Thyroid gland (tissue), 4 donors: ENCODE measurements around the gene SPTY2D1.

Experiments used
- POLR2A ChIP-seq, 2 donors: fragments of 450-650 bp; IDR thresholded peaks; one replicate each; pipeline ENCODE4 v1.6.1; 2017; ENCODE audit warnings: antibody characterized with exemption in 2 of 2, mild to moderate bottlenecking in 2 of 2, moderate library complexity in 1 of 2
- TF ChIP-seq, protein P1 (sequence below), 6 experiments: fragments of 200-600 bp in 3 of 6; fragments of 450-650 bp in 3 of 6; sonication (generic) in 3 of 6; IDR thresholded peaks; one replicate each; pipeline ENCODE4 v1.5.1; 2016 to 2019; ENCODE audit warnings: antibody characterized with exemption in 6 of 6, mild to moderate bottlenecking in 2 of 6, inconsistent platforms in 1 of 6, moderate library complexity in 1 of 6

GRCh38 chr11:18632841-18633240, 1.3 kb downstream of the SPTY2D1 start:
- TF ChIP-seq, protein P1, sequence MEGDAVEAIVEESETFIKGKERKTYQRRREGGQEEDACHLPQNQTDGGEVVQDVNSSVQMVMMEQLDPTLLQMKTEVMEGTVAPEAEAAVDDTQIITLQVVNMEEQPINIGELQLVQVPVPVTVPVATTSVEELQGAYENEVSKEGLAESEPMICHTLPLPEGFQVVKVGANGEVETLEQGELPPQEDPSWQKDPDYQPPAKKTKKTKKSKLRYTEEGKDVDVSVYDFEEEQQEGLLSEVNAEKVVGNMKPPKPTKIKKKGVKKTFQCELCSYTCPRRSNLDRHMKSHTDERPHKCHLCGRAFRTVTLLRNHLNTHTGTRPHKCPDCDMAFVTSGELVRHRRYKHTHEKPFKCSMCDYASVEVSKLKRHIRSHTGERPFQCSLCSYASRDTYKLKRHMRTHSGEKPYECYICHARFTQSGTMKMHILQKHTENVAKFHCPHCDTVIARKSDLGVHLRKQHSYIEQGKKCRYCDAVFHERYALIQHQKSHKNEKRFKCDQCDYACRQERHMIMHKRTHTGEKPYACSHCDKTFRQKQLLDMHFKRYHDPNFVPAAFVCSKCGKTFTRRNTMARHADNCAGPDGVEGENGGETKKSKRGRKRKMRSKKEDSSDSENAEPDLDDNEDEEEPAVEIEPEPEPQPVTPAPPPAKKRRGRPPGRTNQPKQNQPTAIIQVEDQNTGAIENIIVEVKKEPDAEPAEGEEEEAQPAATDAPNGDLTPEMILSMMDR (IDR thresholded peaks at IDR 0.05): no peak
- TF ChIP-seq POLR2A (IDR thresholded peaks at IDR 0.05): no peak
